Upper lobe of right lung (tissue), 1 donor: ENCODE results near the gene CLEC18C. TPM values are rescaled to one million over a fixed set of nuclear protein-coding genes. Genes with fewer than 3 reads are reported as not detected.
"Not testable (repeated sequence)": the region's sequence is repeated elsewhere in the genome, so short reads cannot be mapped to it uniquely, and the experiment has no call there.

Experiments used
- ATAC-seq: fragments of 200-7000 bp; cut with Tn5 transposase; one replicate; pipeline ENCODE4 v1.9.1; 2020; ENCODE audit warnings: mild to moderate bottlenecking, moderate library complexity
- DNase-seq: peaks from one replicate; pipeline ENCODE4 v3.0.0-alpha.2; 2020
- H3K27ac ChIP-seq: fragments of 200-600 bp; one replicate; pipeline ENCODE4 v1.8.0; 2022
- H3K27me3 ChIP-seq: fragments of 200-600 bp; one replicate; pipeline ENCODE4 v1.8.0; 2022; ENCODE audit warnings: mild to moderate bottlenecking
- H3K36me3 ChIP-seq: fragments of 200-600 bp; one replicate; pipeline ENCODE4 v1.8.0; 2022
- H3K4me1 ChIP-seq: fragments of 200-600 bp; one replicate; pipeline ENCODE4 v1.8.0; 2022
- H3K4me3 ChIP-seq: fragments of 200-600 bp; one replicate; pipeline ENCODE4 v1.8.0; 2022; ENCODE audit warnings: mild to moderate bottlenecking
- H3K9me3 ChIP-seq: fragments of 200-600 bp; one replicate; pipeline ENCODE4 v1.8.0; 2022
- intact Hi-C: fragments of 100-400 bp; cut with DNase I; formaldehyde crosslinking; loops from one replicate; pipeline ENCODE4 v1.11.0; 2022
- total RNA-seq: library from RNA; stranded (reverse); fragmentation: NEBNext Ultra II Directional; extraction: Animal tissue kit (Norgen Biotek cat#: 25700); gene quantifications from one replicate; pipeline ENCODE4 v1.2.1, GENCODE V29; 2021
- TF ChIP-seq, protein P1 (sequence below): fragments of 200-600 bp; IDR thresholded peaks from one replicate; pipeline ENCODE4 v1.8.0; 2022; ENCODE audit warnings: antibody characterized with exemption
- donor health status: DM: no; HTN: yes; CAD: no; lungs with severe emphysema.

CLEC18C gene
- total RNA-seq, 1 donor from 2014 or later: not detected

DNA sequence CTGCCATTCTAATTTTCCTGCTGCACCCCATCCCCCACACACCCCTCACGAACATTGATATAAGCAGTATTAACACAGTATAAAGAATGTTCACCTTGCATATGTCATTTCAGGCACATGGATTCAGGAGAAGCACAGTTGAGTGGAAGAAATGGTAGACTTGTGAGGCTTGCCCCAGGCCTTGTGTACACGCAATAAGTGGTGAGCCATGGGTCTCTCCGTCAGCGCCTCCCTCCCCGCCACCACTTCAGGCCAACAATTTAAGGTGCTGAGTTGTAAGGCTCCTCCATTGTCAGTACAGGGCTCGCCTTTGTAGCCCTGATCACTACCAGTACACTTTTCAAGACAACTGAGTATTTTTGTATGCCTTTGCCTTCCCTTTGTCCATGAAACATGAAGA lies 12.2 kb upstream of the CLEC18C start:
- TF ChIP-seq, protein P1, sequence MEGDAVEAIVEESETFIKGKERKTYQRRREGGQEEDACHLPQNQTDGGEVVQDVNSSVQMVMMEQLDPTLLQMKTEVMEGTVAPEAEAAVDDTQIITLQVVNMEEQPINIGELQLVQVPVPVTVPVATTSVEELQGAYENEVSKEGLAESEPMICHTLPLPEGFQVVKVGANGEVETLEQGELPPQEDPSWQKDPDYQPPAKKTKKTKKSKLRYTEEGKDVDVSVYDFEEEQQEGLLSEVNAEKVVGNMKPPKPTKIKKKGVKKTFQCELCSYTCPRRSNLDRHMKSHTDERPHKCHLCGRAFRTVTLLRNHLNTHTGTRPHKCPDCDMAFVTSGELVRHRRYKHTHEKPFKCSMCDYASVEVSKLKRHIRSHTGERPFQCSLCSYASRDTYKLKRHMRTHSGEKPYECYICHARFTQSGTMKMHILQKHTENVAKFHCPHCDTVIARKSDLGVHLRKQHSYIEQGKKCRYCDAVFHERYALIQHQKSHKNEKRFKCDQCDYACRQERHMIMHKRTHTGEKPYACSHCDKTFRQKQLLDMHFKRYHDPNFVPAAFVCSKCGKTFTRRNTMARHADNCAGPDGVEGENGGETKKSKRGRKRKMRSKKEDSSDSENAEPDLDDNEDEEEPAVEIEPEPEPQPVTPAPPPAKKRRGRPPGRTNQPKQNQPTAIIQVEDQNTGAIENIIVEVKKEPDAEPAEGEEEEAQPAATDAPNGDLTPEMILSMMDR: no peak
- intact Hi-C loops: no loop called here
- H3K9me3 ChIP-seq: no peaks in the 10 kb centered on the region
- H3K36me3 ChIP-seq: peaks cover 67% of the 10 kb centered on the region
- H3K27me3 ChIP-seq: no peaks in the 10 kb centered on the region
- no peaks in the 10 kb centered on the region for H3K4me1 ChIP-seq
- DNase-seq (no peak), ATAC-seq (no peak)
- no peak overlapping the region for H3K4me3 ChIP-seq
- H3K27ac ChIP-seq: no peak overlapping the region

DNA sequence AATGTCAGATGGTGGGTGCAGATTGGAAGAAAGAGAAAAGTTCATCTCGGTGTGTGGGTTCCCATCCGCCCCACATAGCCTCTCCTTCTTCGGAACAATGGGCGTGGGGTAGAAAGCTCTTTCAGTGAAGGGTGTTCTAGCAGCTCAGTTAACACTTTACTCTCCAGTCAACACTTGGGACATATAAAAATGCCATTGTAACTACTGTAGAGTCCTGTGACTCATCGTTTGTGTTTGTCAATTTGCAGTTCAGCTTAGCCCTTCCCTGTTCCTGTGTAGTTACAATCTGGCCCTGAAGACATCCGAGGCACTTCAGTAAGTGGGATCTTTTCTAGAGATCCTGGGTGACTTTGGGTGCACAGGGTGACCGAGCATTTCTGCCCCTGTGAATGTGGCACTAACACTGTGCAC lies 11.5 kb upstream of the CLEC18C start:
- Histone ChIP-seq H3K27me3 (no peaks in the 10 kb centered on the region), H3K4me1 (no peaks in the 10 kb centered on the region), H3K36me3 (peaks cover 60% of the 10 kb centered on the region), H3K9me3 (no peaks in the 10 kb centered on the region), H3K27ac (no peak overlapping the region), H3K4me3 (no peak overlapping the region)
- intact Hi-C loops: no loop called here
- ATAC-seq (peak; percentile 7), DNase-seq (no peak)
- TF ChIP-seq, protein P1: no peak

DNA sequence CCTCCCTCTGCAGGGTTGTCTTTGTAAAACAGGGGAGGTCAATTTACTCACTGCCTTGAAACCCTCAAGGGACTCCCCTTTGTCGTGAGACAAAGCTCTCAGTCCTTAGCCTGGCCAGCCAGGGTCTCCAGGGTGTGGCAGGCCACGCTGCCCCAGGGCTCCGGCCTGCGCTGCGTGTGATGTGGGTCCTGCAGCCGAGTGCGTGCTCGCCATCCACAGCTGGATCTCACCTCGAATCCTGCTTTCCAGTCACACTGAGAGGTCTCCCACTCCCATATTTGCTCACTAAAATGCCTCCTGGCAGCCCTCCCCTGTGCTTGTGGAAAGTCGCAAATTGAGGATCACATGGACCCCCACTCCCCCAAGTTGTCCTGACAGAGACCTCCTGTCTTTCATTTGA lies 10.0 kb upstream of the CLEC18C start:
- H3K27me3 ChIP-seq: no peaks in the 10 kb centered on the region
- DNase-seq (no peak), ATAC-seq (no peak)
- no peaks in the 10 kb centered on the region for H3K4me1 ChIP-seq
- no peak overlapping the region for H3K27ac ChIP-seq
- peaks cover 44% of the 10 kb centered on the region for H3K36me3 ChIP-seq
- TF ChIP-seq, protein P1: no peak
- no peak overlapping the region for H3K4me3 ChIP-seq
- intact Hi-C loops: no loop called here
- no peaks in the 10 kb centered on the region for H3K9me3 ChIP-seq

DNA sequence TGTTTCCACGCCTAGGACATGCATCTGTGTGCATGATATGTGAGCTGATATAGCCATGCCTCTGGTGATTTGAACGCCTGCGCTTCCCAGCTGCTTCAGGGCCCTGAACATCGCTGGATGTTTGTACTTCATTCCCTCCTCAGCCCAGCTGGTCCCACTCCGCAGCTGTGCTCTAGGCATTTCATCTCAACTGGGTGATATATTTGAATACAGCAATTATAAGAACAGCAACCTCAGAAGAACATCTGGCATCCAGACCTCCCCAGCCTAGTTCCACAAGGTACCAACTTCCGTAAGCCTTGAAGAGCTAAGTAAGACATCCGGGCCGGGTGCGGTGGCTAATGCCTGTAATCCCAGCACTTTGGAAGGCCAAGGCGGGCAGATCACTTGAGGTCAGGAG lies 6.9 kb upstream of the CLEC18C start:
- H3K4me3 ChIP-seq, intact Hi-C loops, H3K27ac ChIP-seq, ATAC-seq, DNase-seq, H3K4me1 ChIP-seq, H3K9me3 ChIP-seq, H3K27me3 ChIP-seq: not testable (repeated sequence)
- peaks cover 13% of the 10 kb centered on the region for H3K36me3 ChIP-seq

DNA sequence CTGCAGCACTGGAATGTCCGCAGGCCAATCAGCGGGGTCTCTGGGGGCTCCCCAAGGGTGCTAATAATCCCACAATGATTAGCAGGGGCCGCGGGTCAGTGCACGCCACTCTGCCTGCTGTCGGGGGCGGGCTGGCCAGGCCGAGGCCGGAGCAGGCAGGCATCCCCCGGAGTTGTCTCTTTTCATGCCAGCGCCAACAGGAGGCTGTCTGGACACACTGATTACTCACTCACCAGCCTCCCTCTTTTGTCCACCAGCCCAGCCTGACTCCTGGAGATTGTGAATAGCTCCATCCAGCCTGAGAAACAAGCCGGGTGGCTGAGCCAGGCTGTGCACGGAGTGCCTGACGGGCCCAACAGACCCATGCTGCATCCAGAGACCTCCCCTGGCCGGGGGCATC lies 329 bp downstream of the CLEC18C start:
- H3K27ac ChIP-seq, H3K27me3 ChIP-seq, H3K4me3 ChIP-seq, H3K36me3 ChIP-seq, H3K9me3 ChIP-seq, ATAC-seq, intact Hi-C loops, DNase-seq, H3K4me1 ChIP-seq: not testable (repeated sequence)

DNA sequence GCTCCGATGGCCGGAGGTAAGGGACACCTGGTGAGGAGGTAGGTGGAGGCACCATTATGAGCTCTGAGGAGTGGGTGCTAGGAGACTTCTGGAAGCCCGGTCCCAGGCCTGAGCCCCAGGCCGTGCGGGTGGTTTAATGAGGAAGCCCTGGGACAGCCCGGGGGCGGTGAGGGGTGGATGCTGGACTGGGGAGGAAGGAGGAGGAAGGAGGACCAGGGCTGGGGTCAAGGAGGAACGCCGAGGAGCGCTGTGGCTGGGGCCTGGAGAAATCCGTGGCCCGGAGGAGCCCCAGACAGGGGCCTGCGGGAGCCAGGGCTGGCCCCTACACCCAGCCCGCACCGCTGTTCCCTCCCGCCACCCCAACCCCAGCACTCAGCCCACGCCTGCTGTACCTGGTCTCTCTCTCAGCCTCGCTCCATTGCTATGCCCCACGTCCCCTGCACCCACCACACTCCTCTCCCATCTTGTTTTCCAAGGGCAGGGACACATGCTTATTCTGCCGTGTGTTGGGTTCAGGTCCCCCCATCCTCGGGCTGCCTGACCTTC lies 873 bp downstream of the CLEC18C start:
- H3K9me3 ChIP-seq, H3K27ac ChIP-seq, DNase-seq, H3K4me1 ChIP-seq, H3K27me3 ChIP-seq, intact Hi-C loops, H3K36me3 ChIP-seq, H3K4me3 ChIP-seq: not testable (repeated sequence)
- ATAC-seq: peak; percentile 31

DNA sequence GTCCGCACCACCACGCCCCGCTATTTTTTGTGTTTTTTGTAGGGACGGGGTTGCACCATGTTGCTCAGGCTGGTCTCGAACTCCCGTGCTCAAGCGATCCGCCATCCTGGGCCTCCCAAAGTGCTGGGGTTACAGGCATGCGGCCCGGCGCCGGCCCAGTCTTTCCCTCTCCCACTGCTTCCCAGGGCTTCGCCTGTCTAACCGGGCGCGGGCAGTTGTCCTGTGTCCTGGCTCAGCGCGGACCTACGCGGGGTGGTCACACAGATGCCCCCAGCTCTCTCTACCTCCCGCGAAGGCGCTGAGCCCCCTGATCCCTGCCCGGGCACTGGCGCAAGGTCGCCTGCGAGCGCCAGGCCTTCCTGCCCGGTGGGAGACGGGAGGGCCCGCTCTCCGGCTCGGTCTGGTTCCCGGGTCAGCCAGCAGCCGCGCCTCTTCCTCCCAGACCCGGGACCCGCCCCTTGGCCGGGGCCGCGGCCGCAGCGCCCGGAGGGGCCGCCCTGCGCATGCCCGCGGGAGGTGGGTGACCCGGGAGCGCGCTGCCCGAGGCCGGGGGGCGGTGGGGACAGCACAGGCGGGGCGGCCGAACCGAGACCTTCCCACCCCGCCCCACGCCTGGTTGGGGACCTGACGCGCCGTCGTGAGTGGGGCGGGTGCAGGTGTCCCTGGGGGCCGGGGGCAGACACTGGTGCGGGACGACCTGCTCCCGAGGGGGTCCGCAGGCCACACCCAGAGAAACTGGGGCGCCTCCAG lies 14.4 kb downstream of the CLEC18C start:
- H3K36me3 ChIP-seq, DNase-seq, H3K27me3 ChIP-seq, H3K9me3 ChIP-seq, H3K27ac ChIP-seq, H3K4me1 ChIP-seq, intact Hi-C loops: not testable (repeated sequence)
- ATAC-seq: peak; percentile 94
- peak overlapping the region; percentile 34 for H3K4me3 ChIP-seq

DNA sequence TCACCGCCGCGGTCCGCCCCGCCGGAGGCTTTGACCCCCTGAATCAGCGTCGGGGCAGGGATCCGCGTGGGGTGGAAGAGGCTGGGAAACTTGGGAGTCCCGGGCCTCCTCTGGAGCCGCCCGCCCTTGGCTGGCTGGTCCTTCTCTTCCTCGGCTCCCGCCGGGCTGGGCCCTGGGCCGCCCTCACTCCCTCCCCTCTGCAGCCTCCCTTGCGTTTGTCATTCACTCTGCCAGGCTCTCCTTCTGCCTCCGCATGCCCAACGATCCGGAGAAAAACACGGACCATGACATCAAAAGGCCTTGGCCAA lies 15.0 kb downstream of the CLEC18C start:
- DNase-seq, H3K9me3 ChIP-seq, H3K27ac ChIP-seq, H3K27me3 ChIP-seq, H3K4me1 ChIP-seq, H3K36me3 ChIP-seq, intact Hi-C loops: not testable (repeated sequence)
- peak; percentile 70 for ATAC-seq
- peak overlapping the region; percentile 33 for H3K4me3 ChIP-seq

DNA sequence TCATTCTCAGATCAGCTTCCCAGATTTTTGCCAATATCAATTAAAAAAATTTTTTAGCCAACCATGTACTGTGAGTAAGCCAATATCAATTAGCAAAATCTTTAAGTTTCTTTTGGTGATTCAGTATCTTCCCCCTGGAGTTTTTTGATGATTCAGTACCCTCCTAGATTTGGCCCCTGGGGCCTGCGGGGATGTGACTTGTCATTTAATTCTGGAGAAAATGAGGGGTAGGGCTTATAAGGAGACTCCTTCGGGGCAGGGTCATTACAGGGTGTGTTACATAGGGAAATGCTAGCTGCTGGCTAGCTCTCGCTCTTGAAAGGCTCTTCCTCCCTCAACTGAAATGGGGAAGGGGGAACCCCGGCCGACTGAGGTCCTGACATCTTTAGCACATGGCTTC lies 17.0 kb downstream of the CLEC18C start:
- H3K4me1 ChIP-seq, DNase-seq, H3K36me3 ChIP-seq, H3K27me3 ChIP-seq, H3K9me3 ChIP-seq, intact Hi-C loops, H3K27ac ChIP-seq, H3K4me3 ChIP-seq, ATAC-seq: not testable (repeated sequence)

DNA sequence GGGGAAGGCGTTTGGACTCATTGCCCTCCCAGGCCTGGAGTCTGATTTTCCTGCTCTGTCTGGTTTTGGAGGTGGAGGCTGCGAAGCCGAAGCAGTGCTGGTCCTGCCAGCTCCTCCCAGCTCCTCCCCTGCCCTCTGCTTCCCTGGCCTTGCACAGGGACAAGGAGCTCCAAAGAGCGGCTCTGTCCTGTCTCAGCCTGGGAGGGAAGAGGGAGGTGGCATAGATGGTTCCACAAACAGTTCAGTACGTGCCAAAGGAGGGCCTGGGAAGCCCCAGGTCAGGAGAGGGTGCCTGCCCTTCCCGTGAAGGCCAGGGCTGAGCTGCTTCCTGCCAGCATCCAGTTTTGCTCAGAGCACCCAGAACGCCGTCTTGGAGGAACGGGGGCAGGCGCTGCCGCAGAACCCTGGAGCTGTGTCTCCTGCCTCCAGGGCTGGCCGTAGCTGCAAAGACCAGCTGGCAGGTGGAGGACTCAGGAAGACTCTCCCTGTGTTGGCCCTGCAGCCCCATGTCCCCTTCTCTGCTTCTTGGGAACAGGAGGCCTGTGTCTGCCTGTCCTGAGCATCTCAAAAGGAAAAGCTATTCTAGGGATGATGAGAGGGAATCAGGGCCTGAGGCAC lies 23.2 kb downstream of the CLEC18C start:
- H3K9me3 ChIP-seq, DNase-seq, H3K27ac ChIP-seq, intact Hi-C loops, H3K4me1 ChIP-seq, H3K4me3 ChIP-seq, H3K36me3 ChIP-seq, H3K27me3 ChIP-seq: not testable (repeated sequence)
- peak; percentile 67 for ATAC-seq

DNA sequence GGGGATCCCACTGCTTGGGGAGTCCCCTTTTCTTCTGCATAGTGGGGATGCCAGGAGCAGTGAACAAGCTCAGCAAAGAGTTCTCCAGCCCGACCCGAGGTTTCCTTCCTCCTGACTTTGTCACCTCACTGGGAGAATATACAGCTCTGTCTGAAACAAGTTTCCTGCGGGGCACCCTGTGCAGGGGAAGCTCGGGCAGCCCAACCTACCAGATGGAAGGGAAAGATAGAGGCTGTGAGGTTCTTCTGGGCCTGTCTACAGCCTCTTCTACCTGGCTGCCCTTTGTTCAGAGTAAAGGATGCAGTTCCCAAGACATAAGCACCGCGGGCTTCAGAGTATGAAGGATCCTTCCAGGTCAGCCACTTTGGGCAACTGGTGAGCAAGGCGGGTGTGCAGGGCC lies 24.0 kb downstream of the CLEC18C start:
- H3K27me3 ChIP-seq, intact Hi-C loops, H3K9me3 ChIP-seq, H3K4me3 ChIP-seq, DNase-seq, H3K27ac ChIP-seq, H3K36me3 ChIP-seq, H3K4me1 ChIP-seq: not testable (repeated sequence)
- peak; percentile 23 for ATAC-seq
